NCI-H1930 (cell line): ENCODE measurements around the gene GUK1.
"Not testable (repeated sequence)": the region's sequence is repeated elsewhere in the genome, so short reads cannot be mapped to it uniquely, and the experiment has no call there.

Source experiments
- DNase-seq, 2 experiments: peaks; one replicate each; lab custom pipeline; 2025; lab: John Stamatoyannopoulos, UW

Gene GUK1

GRCh38 chr1:228177183-228177475 is 37.0 kb downstream of the GUK1 start:
- no peak for DNase-seq

- no peak for DNase-seq
Measured at GRCh38 chr1:228177721-228178710, 37.9 kb downstream of the GUK1 start.

GRCh38 chr1:228178737-228179684 is 38.9 kb downstream of the GUK1 start:
- no peak for DNase-seq

- no peak for DNase-seq
Measured at GRCh38 chr1:228180271-228180958, 40.3 kb downstream of the GUK1 start.

- DNase-seq, result no peak
Measured at GRCh38 chr1:228180959-228181644, 41.0 kb downstream of the GUK1 start.

- no peak for DNase-seq
Measured at GRCh38 chr1:228181645-228182034, 41.6 kb downstream of the GUK1 start.

DNA sequence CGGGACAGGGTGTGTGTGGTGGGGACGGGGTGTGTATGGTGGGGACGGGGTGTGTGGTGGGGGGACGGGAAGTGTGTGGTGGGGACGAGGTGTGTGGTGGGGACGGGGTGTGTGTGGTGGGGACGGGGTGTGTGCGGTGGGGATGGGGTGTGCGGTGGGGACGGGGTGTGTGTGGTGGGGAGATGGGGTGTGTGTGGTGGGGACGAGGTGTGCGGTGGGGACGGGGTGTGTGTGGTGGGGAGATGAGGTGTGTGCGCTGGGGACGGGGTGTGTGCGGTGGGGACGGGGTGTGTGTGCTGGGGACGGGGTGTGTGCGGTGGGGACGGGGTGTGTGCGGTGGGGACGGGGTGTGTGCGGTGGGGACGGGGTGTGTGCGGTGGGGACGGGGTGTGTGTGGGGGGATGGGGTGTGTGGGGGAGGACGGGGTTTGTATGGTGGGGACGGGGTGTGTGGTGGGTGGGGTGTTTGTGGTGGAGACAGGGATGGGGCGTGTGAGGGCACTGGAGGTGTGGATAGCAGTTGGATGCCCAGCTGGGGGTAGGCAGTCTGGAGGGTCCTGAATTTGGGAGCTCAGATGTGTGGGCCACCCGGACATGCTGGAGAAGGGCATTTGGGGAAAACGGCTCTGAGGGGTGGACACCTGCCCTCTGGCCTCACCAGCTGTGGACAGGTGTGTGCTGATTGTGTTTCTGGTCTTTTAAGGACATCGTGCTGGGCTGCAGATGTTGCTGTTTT is 42.4 kb downstream of the GUK1 start:
- no peak for DNase-seq

DNA sequence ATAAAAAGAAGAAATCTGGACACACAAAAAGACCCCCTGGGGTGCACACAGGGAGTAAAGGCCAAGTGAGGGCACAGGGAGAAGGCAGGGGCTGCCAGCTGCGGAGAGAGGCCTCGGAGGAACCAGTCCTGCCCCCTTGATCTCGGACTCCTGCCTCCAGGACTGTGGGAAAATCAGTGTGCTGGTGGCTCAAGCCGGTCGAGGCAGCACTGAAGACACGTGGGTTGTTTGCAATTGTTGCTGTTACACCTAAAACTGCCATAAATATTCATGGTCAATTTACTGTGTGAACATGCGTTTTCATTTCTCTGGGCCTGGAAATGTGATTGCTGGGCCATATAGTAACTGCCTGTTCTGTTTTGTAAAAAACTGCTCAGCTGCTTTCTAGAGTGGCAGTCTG is 44.1 kb downstream of the GUK1 start:
- DNase-seq, result no peak

GRCh38 chr1:228185641-228185965 is 45.5 kb downstream of the GUK1 start:
- no peak for DNase-seq

GRCh38 chr1:228188249-228188648 is 48.2 kb downstream of the GUK1 start:
- DNase-seq, result not testable (repeated sequence)

- no peak for DNase-seq
Measured at GRCh38 chr1:228190182-228190581, 50.1 kb downstream of the GUK1 start.

DNA sequence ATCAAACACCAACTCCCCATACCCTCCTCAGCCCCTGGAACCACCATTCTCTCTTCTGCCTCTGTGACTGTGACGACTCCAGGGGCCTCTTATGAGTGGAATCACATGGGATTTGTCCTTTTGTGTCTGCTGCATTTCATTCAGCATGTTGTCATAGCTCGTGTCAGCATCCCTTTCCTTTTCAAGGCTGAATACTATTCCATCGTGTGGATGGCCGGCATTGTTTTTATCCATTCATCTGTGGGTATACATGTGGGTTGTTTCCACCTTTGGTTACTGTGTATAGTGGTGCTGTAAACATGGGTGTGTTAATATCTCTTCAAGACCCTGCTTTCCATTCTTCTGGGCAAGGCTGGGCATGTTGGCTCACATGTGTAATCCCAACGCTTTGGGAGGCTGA is 50.7 kb downstream of the GUK1 start:
- no peak for DNase-seq

DNA sequence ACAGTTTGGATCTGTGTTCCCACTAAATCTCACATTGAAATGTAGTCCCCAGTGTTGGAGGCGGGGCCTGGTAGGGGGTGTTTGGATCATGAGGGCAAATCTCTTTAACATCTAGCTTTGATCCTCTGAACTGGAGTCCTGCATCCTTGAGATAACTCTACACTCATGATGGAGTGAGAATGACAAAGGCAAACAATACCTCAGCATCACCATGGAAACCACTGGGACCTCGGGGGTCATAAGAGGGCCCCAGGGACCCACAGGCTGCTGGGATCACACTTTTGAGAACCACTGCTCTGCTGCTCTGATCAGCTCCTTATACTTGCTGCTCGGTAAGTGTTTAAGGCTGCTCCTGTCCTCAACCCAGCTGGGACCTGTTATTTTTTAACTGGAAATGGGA is 54.4 kb downstream of the GUK1 start:
- no peak for DNase-seq

- DNase-seq, result no peak
Measured at GRCh38 chr1:228194921-228195812, 55.1 kb downstream of the GUK1 start.

DNA sequence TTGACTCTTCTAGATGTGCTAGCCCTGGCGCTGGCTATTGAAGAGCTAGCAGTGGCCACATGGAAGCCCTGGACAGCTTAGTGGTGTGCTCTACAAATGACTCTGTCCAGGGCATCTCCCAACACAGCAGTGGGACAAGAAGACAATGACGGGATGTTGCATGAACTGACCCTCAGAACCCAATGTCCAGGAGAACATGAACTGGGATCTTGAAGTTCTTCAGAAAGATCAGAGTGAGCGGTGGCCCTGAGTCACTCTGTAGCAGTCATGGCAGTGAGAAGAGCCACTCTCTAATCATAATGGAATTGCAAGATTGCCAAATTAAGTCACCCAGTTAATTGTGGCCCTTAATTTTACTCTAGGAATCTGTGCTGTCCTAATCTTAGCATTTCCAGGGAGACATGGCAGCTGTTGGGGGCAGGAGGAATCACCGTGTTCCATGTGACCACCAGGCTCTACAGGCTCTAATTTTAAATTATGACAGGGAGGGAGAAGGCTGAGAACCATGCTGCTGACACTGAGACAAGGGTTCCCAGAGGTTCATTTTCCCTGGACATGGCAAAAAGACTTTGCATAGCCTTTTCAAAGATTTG is 57.6 kb downstream of the GUK1 start:
- no peak for DNase-seq
